GM18517 (cell line): ENCODE data around the gene DCUN1D4.

Source experiments
- ATAC-seq: cut with Tn5 transposase; IDR thresholded peaks from one replicate; pipeline ENCODE4 v1.9.1; 2021; ENCODE audit warnings: mild to moderate bottlenecking, moderate library complexity; ENCODE audit not compliant: unreplicated experiment

DCUN1D4 gene

DNA sequence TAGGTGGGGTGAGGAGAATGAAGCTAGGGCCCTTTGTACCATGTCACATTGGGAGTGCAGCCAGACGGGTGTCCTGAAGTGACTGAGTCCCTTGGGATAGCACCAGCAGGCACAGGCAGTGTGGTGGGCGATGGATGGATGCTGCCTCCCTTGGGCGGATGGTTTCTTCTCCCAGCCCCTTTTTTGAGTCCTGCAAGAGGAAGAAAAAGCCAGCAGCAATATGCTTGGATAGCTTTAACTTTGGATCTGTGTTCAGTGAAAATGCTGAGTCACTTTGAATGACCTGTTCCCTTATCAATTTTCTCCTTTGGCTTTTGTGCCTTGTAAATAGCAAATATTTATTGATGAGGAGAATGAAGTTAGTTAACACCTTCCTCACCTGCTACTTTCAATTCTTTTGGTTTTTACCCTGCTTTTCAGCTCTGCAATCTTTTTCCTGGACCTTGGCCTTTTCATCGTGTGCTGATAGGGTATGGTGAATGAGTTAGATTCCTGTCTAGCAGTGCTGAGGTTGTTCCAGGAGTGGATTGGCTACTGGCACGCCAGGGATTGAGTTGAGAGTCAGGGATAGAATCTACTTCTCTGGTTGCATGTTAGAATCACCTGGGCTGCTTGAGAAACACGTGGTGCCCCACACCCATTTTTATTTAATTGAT is 10.2 kb downstream of the DCUN1D4 start:
- ATAC-seq: no peak

DNA sequence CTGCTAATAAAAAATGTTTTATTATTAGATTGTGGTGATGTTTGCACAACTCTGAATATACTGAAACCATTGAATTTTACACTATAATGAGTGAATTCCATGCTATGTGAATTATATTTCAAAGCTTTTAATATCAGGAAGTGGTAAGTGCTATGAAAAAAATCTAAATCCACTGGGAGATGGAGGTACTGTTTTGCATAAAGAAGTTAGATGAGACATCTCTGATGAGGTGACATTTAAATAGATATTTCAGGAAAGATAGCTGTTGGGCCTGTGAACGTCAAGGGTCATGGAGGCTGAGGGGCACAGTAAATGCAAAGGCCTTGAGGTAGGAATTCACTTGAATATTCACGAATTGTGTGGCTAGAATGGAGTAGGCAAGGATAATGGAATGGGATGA is 12.3 kb downstream of the DCUN1D4 start:
- no peak for ATAC-seq

DNA sequence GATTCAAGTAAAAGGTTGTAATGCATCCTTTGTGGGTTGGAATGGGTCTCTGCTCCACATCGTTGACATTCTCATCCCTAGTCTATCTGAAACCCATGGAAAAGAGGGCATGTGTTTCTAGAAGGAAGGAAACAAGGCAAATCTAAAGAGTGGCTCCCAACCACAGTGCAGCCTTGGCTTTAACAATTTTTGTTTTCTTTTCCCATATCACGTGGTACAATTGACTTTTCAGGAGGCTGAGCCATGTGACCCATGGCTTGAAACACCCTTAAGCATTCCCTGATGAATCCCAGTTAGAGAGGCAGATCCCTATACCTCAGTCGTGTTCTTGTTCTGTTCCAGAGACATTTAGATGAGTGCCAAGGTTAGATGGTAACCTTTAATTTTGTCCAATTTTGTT is 12.8 kb downstream of the DCUN1D4 start:
- ATAC-seq: no peak

DNA sequence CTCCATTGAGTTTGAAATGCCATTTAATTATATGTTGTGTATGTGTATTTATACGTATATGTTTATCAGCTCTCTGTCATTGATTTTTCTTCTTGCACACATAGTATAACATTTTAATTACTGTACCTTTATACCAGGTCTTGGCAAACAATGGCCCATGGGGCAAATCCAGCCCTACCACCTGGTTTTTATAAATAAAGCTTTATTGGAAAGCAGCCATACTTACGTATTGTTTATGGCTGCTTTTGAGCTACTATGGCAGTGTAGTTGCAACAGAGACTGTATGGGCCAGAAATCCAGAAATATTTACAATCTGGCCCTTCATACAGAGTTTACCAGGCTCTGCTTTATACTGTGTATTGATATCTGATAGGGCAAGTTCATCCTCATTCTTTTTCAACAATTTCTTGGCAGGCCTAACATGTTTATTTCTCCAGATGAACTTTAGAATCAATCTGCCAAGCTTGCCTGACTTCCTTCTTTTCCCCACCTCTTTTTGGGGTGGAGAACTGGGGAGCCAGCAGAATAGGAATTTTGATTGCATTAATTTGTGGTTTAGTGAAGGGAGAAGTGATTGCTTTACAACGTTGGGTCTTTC is 15.8 kb downstream of the DCUN1D4 start:
- no peak for ATAC-seq

DNA sequence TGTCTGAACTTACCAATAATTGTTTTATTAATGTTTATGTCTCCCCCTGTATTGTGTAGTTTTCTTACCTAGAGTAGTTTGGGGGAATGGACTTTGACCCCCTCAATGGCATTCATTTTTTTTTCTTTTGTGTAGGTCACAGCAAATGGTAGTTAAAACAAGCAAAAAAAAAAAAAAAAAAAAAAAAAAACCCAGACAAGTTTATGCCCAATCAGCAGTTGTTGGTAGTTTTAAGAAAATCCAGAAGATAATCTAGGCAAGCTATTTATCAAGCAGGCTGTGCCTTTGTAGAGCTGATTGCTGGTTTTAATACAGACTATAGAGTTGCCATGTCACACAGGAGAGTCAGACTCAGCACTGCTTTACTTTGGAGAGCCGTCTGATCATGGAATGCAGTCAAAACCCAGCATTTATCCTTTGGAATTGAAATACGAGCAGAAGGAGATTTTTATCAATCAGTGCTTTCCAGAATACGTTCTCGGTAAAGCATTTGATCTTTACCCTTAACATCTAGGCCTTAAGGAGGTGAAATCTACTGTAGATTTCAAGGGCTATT is 16.6 kb downstream of the DCUN1D4 start:
- no peak for ATAC-seq

DNA sequence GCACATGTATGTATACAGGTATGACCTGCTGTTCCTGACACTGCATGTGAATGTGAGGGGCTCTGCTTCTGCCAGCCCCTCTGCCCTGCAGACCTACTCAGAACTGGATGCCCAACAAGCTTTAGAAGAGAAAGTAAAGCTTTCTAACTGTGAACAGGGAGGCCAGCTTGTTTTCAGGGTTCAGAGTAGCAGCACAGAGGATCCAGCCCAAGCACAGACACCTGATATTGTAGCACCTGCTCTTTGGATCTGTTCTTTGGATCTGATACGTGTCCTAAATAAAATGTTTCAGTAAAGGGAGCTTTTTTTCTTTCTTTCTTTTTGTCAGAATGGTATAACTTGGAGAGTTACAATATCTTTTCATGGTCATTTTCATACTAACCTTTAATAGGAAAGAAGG is 19.2 kb downstream of the DCUN1D4 start:
- ATAC-seq: no peak

DNA sequence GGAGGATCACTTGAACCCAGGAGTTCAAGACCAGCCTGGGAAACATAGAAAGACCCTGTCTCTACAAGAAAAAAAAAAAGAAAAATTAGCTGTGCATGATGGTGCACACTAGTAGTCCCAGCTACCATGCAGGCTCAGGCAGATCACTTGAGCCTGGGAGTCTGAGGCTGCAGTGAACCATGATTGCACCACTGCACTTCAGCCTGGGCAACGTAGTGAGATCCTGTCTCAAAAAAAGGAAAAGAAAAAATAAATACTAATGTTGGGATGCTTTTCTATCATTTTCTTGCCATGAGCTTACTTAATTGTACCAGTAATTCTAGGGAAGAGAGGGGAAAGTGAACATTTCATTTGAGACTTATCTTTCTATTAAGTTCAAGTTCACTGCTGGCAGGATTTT is 19.8 kb downstream of the DCUN1D4 start:
- no peak for ATAC-seq

DNA sequence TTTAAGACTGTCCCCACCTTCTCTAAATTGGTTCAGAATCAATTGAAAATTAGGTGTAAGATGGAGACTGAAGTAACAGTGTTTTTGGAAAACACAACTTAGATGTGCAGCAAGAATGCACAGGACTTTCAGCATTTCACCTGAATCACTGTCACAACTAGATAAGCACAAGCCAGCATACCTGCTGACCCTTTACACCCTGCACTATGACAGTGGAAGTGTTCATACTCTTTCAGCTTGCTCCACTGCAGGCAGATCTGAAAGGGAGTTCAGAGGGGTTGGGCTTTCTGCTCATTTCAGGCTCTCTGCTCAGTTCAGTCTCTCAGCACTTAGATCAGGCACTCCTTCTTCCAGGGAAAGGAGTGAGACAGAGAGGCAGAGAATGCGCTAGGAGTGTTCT is 22.8 kb downstream of the DCUN1D4 start:
- no peak for ATAC-seq

DNA sequence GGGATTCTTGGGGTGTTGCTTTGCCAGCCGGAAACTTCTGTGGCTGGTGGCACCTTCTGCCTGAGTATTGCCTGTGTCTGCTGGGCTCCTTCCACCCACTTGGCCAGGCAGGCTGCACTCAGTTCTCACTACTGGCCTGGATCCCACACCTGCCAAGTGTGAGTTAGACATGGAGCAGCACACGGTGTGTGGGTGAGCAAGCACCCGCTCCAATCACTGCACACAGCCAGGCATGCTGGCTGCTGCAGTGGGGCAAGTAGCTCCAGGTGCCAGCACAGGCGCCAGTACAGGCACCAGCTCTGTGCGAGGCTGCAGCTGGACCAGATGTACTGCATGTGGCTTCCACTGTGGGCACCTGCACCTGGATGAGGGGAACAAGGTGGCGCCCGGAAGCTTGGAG is 23.9 kb downstream of the DCUN1D4 start:
- no peak for ATAC-seq

DNA sequence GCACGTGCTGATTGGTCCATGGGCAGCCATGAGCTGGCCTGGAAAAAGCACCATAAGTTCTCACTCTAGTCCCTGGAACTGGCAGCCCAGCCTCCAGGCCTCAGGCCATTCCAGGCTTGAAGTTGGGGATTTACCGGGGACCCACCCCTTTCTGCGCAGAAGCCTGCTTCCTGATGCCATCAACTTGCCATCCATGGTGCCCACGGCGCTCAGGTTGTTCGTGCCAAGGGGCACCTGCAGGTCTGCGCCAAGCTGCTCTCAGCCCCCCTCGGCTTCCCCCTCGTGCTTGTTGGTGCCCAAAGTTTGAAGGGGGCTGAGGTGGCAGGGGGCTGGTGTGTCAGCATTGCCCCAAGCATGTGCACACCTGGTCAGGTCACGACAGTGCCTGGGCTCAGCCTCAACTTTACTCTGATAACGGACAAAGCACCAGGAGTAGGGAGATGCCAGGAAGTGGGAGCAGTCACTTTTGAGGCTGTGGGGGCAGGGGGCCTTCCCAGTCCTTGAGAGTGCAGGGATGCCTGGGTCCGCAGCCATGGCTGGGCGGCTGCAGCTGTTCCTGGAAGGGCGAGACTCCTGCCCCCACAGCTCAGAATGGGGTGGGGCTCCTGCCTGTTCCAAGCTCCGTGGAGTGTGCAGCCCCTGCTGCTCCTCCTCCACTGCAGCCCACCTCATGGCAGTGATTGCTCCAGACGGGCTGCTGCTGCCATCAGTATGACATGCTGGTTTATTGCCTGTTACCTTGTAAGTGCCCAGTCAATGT is 24.9 kb downstream of the DCUN1D4 start:
- no peak for ATAC-seq

DNA sequence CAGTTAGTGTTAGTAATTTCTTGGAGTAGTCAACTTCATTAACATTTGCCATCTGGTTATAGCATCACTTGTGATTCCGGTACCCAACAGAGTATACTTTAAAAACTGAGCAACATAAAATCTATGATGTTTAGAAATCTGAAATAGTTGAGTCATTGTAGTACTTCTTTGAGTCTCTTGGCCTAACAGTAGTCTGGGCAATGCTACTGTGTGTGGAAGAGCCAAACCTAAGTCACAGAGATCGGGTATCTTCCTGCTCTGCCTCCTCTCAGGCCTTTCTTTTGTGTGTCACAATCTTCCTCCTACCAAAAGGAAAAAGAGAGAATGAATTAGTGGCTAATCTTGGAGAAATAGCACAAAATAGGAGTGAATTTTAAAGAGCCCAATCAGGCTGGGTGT is 25.5 kb downstream of the DCUN1D4 start:
- no peak for ATAC-seq

DNA sequence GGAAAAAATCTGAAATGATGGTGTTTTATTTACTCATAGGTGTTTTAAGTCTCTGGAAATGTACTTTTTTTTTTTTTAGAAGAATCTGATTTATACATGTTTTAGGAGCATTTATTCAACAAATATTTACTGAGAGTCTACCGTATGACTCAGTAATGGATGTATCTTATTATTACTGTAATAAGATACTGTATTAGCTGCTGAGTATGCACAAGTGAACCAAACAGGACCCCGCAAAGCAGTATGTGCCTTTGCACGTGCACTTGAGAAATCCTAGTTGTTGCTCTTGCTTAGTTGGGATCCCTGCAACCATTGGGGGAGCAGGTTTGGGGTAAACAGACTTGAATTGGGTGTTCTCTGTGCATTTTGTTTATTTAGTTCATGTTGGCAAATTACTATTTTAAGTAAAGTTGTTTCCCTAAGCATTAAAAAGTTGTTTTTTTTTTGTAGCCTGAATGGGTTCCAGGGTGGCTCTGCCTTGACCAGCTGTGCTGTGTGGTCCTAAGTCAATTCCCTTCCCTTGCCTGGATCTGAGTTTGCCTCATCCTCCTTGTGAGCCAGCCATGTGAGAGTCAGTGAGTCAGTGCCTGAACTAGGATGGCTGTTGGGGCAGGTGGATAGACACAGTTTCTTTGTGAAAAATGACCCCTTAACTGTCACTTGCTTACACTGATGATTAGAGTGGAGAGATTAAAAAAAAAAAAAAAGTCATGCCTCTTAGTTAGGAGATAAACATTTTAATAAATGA is 27.7 kb downstream of the DCUN1D4 start:
- no peak for ATAC-seq

DNA sequence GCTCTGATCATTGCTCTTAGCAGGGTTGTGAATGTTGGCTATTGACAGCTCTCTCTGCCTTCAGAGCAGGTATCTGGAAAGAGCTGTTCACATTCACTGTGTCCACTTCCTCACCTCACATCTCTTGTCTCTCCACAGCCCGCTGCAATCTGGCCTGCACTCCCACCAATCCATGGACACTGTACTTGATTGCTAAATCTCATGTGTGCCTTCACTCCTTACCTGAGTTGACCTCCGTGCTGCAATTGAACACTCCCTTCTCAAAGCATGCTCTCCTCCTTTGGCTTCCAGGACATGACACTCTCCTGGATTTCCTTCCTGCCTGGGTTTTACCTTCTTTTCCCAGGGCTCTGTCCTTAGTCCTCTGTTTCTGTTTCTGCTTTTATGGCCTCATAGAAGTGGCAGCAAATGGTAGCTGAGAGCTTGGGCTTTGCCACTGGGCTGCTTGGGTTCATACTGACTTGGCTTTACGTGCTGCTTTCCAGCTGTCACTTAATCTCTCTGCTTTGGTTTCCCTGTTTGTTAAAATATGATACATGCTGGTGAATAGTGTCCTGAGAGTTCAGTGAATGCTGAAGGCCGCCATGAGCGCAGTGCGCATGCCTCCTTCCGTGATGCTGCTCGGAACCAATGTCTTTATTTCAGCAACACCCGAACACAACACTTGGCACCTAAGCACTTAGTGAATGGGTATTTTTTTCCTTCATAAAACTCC is 29.5 kb downstream of the DCUN1D4 start:
- ATAC-seq: no peak

DNA sequence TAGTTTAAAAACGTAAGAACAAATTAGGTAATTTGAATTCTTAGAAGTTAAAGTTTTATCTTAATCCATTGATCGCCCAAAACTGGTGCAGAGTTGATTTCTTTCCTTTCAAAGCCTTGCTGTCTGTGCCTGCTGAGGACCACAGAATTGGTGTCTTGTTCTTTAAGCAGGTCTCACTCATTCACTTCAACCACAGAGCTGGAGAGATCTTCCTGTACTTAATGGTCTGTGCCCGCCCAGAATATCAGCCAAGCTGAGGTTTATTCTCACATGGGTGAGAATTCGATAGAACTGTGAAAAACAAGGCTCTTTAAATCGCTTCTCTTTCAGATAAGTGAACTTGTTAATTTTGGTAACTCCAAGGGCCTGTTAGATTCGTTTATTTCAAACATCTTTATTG is 31.6 kb downstream of the DCUN1D4 start:
- ATAC-seq: no peak

DNA sequence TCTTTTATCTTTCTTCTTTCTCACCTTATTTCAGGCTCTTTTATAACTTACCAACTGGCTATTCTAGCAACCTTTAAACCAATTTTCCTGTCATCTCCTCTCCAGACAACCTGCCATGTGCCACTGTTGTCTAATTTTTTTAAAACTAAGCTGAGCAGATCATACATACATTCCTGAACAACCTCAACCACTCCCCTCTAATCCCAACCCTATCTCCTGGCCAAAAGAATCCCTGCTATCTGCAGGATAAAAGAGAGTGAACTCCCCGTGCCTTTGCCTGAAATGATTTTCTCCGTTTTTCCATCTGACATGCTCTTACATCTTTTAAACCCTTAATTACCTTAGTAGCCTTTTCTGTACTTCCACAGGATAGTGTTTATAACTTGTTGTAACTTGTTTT is 35.5 kb downstream of the DCUN1D4 start:
- ATAC-seq: no peak

DNA sequence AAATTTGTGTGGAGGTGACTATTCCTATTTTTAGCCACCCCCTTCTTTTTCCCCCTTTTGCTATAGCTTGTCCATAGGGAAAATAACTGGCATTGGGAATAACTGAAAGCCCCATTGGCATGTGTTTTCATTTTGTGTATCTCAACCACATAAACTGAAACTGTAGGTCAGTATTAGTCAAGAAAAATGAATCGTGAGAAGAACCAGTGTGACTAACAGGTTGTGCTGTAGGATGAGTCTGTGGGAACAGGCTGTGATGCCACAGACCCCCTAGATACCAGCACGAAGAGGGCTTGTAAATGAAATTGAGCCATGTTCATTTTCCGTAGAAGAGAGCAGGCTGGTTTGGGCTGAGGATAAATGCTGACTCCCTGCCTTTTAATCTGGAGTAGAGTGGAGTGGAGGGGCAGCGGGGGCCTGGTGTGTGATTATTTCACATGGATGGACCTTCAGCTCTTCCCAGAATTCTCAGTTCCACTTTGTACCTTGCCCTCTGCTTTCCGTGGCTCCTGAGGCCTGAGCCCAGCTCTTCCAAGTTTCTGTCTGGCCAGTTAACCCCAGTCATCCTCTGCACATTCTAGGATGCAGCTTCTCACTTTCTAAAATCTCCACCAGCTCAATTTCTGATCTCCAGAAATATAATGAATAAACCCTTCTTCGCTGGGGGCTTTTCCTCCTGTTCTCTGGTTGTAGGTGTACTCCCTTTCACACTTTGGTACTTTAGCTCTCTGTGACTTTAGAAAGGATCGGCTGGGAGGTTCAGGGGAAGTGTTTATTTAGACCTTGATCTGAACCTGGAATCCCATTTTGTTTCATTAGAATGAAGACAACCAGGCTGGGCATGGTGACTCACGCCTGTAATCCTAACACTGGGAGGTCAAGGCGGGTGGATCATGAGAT is 37.3 kb downstream of the DCUN1D4 start:
- ATAC-seq: no peak

DNA sequence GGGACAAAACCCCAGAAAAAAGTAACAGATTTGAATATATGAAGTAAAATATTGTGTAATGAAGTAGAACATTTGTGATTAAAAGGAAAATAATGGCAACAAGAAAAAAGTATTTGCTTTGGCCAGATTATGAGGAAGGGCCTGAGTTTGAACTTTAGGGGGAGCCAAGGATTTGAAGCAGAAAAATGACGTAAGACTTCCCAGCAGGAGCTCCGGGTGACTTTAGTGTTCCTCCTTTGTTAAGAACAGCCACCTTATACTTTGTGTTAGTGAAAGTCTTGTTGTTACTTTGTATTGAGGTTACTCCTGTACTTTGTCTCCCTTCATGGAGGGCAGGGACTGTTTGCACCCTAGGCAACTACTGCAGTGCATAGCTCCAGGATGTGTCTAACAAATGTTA is 41.1 kb downstream of the DCUN1D4 start:
- no peak for ATAC-seq

DNA sequence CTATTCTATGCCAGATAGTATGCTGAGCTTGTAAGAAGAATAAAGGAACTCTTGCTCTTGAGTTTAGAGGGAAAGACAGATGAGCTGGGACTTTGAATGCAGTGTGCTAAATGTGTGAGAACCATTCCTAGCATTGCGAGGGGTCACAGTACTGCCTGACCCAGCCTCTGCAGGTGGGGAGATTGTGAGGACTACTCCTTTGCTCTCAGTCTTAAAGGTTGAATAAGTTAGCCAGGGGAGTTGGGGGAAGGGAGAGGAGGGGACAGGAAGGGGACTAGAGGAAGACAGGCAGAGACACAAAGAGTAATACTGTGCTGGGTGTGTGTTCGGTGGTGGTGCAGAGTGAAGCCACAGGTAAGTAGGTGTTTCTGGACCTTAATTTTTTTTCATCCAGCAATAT is 41.7 kb downstream of the DCUN1D4 start:
- ATAC-seq: no peak

DNA sequence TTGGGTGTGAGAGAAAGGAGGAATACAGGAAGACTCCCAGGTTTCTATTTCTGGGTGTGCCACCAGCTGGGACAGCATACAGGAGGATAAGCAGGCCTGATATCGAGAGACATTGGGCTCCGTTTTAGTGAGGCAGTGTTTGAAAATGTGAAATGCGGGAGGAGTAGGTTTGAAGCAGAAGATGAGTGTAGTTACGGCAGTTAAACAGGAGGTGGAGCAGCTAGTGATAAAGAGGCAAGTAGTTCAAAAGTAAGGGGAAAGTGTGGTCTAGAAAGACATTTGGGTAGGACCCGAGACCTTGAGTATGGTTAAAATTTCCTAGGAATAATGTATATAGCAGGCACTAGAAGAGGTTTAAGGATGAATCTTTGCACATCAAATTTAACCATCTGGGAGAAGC is 42.4 kb downstream of the DCUN1D4 start:
- no peak for ATAC-seq

DNA sequence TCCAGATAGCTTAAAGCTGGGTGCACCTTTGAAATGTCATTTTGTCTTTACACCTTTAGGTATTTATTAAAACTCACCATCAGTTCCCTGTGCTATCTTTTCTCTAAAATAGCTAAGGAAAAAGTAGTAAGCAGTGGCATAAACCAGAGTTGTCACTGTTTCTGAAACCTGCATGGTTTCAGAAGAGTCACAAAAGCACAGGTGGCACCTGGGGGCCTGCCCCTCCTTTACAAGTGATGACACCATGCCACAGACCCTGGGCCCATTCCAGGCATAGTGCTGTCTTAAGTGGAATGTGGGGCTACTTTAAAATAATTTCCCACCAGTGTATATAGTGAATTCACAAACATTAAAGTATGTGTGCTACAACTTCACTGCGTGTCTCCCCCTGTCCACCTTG is 47.8 kb downstream of the DCUN1D4 start:
- no peak for ATAC-seq
